GM18861 (cell line): ENCODE data around the gene WHAMM.
"Not testable (repeated sequence)": the region's sequence is repeated elsewhere in the genome, so short reads cannot be mapped to it uniquely, and the experiment has no call there.

Experiments
- ATAC-seq: cut with Tn5 transposase; IDR thresholded peaks from one replicate; pipeline ENCODE4 v1.9.1; 2021; ENCODE audit not compliant: unreplicated experiment

Gene WHAMM

GRCh38 chr15:82799183-82799841 lies 10.1 kb upstream of the WHAMM start:
- ATAC-seq: no peak

GRCh38 chr15:82802497-82802896 lies 6.9 kb upstream of the WHAMM start:
- no peak for ATAC-seq

DNA sequence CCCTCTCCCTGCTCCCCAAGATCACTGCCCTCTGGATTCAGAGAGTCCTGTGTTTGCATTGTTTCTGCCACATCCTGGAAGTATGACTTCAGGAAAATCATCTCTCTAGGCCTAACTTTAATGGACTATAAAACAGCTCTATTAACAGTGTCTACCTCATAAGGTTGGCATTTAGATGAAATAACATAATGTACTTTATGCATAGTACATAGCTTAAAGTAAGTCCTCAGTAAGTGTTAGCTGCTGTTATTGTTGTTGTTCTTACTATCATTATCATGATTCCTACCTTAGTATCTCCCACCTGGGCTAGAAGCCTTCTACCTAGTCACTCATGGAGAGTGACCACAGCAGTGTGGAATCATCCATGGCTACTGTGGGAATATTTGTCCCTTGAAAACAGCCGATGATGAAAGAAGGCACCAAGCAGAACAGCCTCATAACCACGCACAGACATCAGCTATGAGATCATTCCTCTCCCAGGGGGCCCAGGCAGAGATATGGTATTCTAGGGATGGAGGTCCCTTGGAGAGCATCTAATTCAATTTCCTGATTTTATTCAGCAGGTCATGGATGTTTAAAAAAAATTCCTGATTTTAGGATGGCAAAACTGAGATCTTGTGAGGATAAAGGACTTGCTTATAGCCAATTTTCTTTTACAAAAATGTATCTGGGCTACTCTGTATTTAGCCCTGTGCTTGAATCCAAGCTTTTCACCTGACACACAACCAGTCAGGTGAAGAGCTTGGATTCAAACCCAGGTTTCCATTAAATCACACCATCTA lies 5.4 kb upstream of the WHAMM start:
- ATAC-seq: no peak

DNA sequence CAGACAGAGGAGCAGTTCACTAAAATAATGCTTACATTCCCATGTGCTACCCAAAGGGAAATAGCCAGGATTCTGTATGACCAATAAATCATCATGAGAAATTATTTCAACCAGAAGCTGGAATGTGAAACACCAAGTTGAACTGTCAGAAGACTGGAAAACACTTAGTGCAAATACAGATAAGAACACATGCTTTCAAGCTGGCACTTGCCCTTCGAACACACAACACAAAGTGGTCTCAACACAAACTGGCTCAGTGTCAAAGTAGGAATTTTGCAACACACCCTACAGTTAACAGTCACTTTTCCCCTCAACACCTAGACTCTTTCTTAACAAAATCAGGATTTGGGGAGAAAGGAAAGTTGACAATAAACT lies 4.9 kb upstream of the WHAMM start:
- no peak for ATAC-seq

DNA sequence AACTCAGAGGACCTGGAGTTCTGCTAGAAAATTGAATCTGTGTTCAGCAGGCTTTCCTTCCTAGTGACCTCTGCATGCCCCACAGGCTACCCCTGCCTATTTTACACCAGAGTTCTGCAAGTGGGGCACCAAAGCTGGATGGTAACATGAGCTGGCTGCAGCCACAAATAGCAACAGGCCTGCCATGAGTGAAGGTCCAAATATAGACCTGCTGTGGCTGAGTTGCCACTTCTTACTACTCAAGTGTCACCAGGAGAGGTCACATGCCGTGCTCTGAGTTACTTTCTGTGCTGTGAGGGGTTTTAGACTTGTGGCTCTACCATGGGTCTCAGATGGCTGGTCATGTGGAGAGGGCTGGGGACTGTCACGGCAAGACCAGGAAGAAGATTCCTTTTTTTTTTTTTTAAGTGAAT lies 3.4 kb upstream of the WHAMM start, which contains the start of gene FSD2:
Gene FSD2 (minus strand): TSS at position 76 of the 413 bp plus-strand sequence. CDS start 18,679 bp downstream, outside the sequence.
- ATAC-seq: peak; percentile 70

DNA sequence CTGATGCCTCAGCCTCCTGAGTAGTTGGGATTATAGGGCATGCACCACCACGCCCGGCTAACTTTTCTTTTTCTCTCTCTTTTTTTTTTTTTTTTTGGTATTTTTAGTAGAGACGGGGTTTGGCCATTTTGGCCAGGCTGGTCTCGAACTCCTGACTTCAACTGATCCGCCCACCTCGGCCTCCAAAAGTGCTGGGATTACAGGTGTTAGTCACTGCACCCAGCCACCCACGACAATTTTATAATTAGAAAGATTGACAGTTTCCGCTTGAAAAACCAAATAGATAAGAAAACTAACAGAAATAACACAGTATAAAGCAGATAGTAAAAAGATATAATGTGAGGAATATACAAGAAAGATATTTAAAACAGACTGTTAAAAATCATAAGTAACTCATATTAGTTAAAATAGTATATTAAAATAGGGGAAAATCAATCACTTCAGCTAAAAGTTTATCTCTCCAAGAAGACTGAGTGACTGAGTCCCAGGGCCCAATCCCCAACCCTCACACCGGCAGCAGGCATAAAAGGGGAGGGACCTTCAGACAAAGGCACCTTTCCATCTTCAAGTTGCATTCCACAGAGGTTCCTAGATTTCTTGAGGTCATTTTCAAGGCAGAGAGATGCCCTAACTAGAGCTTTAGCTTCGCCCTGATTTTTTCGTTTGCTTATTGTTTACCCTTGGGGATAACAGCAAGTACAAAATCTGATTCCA lies 1.4 kb upstream of the WHAMM start:
- ATAC-seq: no peak

- no peak for ATAC-seq
Observed at GRCh38 chr15:82808634-82809041, 790 bp upstream of the WHAMM start.

- peak; percentile 8 for ATAC-seq
Observed at GRCh38 chr15:82810061-82810889, 847 bp downstream of the WHAMM start.

DNA sequence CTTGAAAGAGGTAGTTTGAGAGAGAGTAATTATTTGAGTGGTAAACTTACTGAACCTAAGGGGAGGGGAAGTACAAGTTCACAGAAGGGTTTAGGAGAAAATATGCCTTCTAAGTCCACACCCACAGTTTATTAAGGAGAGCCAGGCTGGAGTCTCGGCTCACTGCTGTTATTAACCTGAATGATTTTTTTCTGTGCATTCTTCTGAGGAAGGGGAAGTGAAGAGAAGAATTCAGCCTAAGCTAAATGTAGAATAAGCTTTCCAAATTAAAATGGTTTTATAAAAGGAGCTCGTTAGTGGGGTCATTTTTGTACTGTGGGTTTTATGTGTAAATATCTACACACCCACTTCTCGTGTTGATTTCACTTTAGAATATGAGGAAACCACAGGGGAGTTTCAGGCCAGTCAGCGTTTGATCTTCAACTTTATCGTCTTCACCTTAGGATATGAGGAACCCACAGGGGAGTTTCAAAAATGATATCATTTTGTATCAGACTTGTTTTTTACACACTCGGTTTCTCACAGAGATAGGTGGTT lies 1.5 kb downstream of the WHAMM start:
- ATAC-seq: no peak

DNA sequence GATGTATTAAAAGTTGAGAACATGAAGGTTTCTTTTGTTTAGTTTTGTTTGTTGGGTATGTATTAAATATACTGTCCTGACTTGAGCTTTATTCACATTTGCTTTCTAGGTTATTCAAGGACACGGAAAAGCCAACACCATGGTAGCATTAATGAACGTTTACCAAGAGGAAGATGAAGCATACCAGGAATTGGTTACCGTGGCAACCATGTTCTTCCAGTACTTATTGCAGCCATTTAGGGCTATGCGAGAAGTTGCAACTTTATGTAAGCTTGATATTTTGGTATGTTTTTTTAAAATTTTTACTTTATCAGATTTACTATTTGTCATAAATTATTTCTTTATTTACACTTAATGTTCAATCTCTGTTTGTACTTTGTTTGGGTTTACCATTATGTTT lies 3.6 kb downstream of the WHAMM start:
- ATAC-seq: no peak

GRCh38 chr15:82820128-82820527 lies 10.7 kb downstream of the WHAMM start:
- no peak for ATAC-seq

GRCh38 chr15:82821396-82821795 lies 12.0 kb downstream of the WHAMM start:
- ATAC-seq: not testable (repeated sequence)

- ATAC-seq: not testable (repeated sequence)
Observed at GRCh38 chr15:82821851-82822250, 12.4 kb downstream of the WHAMM start.

- ATAC-seq: no peak
Observed at GRCh38 chr15:82823049-82823448, 13.6 kb downstream of the WHAMM start.

DNA sequence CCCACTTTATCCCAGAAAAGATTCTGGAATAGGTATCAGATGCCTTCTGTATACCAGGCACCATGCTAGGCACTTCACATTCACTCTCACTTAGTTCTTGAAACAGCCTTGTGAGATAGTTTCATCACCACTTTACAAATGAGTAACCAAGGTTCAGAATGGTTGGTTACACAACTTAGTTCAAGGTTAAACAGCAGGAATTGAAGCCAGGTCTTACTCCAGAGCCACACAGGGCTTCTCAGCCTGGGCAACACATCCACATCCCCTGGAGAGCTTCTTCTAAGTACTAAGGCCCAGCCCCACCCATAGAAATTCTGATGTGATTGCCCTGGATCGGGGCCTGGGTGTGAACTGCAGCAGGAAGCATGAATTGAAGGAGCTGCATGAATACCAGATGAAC lies 18.6 kb downstream of the WHAMM start:
- ATAC-seq: no peak

GRCh38 chr15:82829234-82829633 lies 19.8 kb downstream of the WHAMM start:
- no peak for ATAC-seq

DNA sequence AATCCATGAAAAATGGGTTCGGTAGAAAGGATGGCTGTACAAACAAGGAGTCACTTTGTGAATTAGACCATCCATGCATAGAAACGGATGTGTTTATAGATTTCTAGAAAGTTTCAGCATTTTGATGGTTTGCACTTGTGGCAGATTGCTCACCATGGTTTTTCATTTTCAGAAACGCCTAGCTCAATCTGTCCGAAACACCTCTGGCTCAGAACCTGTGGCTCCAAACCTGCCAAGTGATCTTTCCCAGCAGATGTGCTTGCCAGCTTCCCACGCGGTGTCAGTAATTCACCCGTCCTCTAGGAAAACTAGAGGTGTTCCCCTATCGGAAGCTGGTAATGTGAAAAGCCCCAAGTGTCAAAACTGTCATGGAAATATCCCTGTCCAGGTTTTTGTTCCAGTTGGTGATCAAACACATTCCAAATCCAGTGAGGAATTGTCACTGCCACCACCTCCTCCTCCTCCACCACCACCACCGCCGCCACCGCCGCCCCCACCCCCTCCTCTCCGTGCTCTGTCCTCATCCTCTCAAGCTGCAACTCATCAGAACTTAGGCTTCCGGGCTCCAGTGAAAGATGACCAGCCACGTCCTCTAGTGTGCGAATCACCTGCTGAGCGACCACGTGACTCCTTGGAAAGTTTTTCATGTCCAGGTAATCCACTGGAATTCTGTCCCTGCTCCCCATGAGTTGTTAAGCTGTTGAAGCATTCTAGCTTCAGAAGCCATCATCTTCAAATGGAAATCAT lies 21.2 kb downstream of the WHAMM start:
- ATAC-seq: no peak

DNA sequence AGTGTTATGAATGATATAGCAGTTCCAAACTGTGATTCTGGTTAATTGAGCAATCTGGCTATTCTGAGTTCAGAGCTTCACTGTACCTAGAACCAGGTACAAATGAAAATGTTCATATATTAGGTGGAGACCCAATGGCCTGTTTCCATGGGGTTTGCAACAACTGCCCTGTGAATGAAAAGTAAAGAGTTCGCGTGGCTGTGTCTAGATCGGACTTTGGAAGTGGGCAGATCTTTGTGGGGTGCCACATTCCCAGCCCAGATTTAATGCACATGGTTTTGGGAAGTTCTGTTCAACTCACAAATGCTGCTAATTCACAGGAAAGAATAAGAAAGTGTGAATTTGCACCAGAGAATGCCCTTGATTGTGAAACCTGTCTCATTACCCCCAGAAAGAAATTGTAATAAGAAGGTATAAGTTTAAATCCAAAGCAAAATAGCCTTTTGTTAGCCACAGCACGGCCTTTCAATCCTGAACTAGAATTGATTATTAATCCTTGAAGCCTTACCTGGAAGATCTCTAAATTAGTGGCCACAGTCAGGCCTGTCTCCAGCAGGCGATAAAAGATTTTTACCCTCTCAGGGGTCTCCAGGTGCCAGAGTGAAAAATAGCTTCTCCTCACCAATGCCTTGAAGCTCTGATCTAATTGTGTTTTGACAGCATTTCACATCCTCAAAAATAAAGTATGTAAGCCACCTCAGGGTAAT lies 22.6 kb downstream of the WHAMM start:
- no peak for ATAC-seq

DNA sequence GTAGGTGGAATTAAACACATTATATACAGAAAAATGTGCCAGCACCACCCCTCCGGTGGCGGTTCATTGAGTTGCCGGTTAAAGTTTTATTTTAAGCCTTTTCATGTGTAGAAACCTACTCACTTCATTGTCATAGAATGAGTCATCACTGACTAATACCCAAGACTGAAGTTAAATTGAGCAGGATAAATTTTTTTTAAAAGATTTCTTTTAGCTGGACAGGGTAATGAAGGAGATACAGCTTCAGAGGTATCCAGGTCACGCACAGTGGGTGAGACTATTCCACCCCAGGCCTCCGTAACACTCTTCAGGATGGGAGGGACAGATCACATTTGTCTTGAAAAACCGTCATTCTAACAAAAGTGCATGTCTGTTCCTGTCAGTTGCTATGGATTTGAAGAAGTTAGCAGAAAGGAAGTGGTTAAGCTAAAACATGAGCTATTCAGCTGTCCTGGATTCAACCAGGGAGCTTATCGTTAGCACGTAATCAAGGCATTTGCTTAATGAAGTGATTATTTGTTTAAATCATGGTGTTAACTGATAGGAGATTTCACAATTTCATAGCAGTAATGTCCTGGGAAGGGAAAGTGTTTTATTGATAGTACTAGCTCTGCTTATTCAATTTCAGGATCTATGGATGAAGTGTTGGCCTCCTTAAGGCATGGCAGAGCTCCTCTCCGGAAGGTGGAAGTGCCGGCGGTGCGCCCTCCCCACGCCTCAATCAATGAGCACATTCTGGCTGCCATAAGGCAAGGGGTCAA lies 23.4 kb downstream of the WHAMM start:
- peak; percentile 86 for ATAC-seq
